Prostate gland (tissue), 2 donors: ENCODE results near the gene TRPV6. TPM values are rescaled to one million over a fixed set of nuclear protein-coding genes. Genes with fewer than 3 reads are reported as not detected.

Experiments used
- DNase-seq: peaks from one replicate; pipeline ENCODE4 v3.0.0-alpha.2; 2019; ENCODE audit warnings: low spot score
- H3K27ac ChIP-seq, 2 donors: fragments of 200-600 bp; sonication (generic); 2 replicates each; pipeline ENCODE4 v1.5.1; 2017 to 2019
- H3K27me3 ChIP-seq: fragments of 200-600 bp; sonication (generic); replicated peaks from 2 replicates; pipeline ENCODE4 v1.5.1; 2019; ENCODE audit not compliant: insufficient read depth
- H3K36me3 ChIP-seq, 2 donors: fragments of 200-600 bp; sonication (generic); 1 replicate in 1 of 2; 2 replicates in 1 of 2; pipeline versions ENCODE4 v1.5.1 to v1.8.1; 2017 to 2019
- H3K4me1 ChIP-seq: fragments of 200-600 bp; sonication (generic); replicated peaks from 2 replicates; pipeline ENCODE4 v1.5.1; 2019
- H3K4me3 ChIP-seq, 2 donors: fragments of 200-600 bp; sonication (generic); 2 replicates each; pipeline ENCODE4 v1.5.1; 2017 to 2019
- H3K9me3 ChIP-seq: fragments of 200-600 bp; sonication (generic); 2 replicates; pipeline ENCODE4 v1.5.1; 2017
- CTCF ChIP-seq, 4 experiments: fragments of 200-600 bp in 2 of 4; fragments of 450-650 bp in 2 of 4; sonication (generic) in 2 of 4; IDR thresholded peaks; 1 replicate in 3 of 4; 2 replicates in 1 of 4; pipeline ENCODE4 v1.5.1; 2016 to 2019; ENCODE audit warnings: antibody characterized with exemption in 4 of 4, mild to moderate bottlenecking in 2 of 4, moderate library complexity in 2 of 4
- POLR2A ChIP-seq: fragments of 450-650 bp; IDR thresholded peaks from one replicate; pipeline ENCODE4 v1.6.1; 2016; ENCODE audit warnings: antibody characterized with exemption, mild to moderate bottlenecking
- POLR2AphosphoS5 ChIP-seq: sonication (generic); formaldehyde crosslinking; IDR thresholded peaks from one replicate; pipeline ENCODE4 v1.6.1; 2017; ENCODE audit warnings: antibody characterized with exemption
- WGBS: methylation state at CpG from one replicate; pipeline ENCODE4 v1.1.5; 2018; 5-methylcytosine and 5-hydroxymethylcytosine counted together
- intact Hi-C: fragments of 100-400 bp; cut with DNase I; formaldehyde crosslinking; loops from one replicate; pipeline ENCODE4 v1.14.2; 2022
- total RNA-seq, 2 donors: library from RNA; depleted of rRNA; stranded (reverse); fragments of >200 nt; gene quantifications; one replicate each; pipeline ENCODE4 v1.1.0, GENCODE V29; 2016

TRPV6 gene
- total RNA-seq, 2 donors from 2014 or later = 47.0 to 82.0 TPM

DNA sequence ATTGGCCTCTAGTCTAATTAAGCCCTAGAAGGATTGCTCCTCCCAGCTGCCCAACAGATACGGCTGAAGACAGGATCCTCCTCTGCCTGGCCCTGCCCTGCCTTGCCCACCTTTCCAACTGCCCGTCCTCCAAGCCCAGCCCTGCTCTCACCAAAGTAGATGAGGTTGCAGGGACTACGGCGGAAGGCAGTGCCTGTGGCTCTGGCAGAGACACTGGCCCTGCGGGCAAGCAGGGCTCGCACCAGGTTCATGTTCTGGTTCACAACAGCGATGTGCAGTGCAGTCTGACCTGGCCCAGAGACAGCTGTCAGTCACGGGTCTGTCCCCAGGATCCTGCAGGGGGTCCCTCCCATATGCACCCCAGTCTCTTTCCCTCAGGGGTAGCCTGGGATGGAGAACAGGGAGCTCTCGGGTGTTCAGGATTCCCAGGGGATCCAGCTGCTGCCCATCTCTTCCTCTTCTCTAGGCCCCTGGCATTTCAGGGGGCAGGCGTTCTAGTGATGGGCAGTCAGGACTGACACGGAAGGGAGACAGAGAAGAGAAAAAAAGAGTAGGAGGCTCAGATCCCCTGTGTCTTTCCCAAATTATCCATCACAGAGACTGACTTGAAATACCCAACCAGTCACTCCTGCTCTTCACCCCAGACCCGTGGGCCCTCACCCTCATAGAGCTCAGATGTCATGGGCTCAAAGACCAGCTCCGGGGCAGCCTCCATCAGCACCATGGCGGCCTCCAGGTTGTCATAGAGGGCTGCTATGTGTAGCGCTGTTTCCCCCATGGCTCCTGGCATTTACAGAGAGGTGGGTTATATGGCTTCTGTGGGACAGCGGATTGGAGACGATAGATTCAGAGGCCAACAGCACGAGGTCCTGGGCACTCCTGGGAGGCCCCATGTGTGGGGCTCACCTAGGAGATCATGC is 8.3 kb downstream of the TRPV6 start:
- Histone ChIP-seq H3K4me3 (no peak overlapping the region), H3K27ac (no peak overlapping the region), H3K36me3 (no peaks in the 10 kb centered on the region), H3K27me3 (no peaks in the 10 kb centered on the region), H3K4me1 (no peaks in the 10 kb centered on the region), H3K9me3 (no peaks in the 10 kb centered on the region)
- 84% methylated on average over 18 of the region's 18 CpGs for WGBS
- intact Hi-C loops = no loop called here
- no peak for DNase-seq
- no peak for TF ChIP-seq CTCF (IDR thresholded peaks at IDR 0.05)
- no peak for TF ChIP-seq POLR2A
- TF ChIP-seq POLR2AphosphoS5 = no peak

DNA sequence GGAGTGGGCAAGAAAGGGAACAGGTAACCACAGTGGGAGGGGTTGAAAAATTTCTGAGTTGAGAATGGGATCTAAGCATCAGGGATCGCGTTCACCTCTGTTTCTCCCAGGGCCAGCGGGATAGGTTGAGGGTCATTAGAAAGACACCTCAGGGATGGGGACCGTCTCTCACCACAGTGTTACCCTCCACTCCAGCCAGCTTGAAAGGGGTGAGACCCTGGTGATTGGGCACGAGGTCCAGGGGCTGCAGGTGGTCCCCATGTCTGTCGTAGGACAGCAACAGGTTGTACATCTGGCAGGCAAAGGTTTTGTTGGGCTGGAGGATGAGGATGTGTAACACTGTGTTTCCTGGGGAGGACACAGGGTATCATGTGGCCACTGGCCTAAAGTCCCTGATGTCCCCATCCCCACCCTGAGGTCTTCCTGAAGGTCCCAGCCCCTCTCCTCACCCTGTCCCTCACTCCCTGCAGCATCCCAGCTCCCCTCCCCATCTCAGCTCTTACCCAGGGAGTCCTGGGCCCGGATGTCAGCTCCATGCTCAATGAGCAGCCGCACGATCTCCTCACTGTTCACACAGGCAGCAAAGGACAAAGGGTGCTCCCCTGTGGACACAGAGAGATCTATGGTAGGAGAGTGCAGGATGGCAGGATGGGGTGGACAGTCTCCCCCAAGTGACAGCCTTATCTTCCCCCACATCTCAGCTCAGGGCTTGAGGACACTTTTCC is 9.1 kb downstream of the TRPV6 start:
- no peaks in the 10 kb centered on the region for H3K27me3 ChIP-seq
- 92% methylated on average over 9 of the region's 9 CpGs for WGBS
- intact Hi-C loops = no loop called here
- H3K36me3 ChIP-seq = no peaks in the 10 kb centered on the region
- H3K4me1 ChIP-seq = no peaks in the 10 kb centered on the region
- H3K4me3 ChIP-seq = no peak overlapping the region
- TF ChIP-seq POLR2A = no peak
- no peak for TF ChIP-seq CTCF (IDR thresholded peaks at IDR 0.05)
- TF ChIP-seq POLR2AphosphoS5 = no peak
- no peak for DNase-seq
- no peaks in the 10 kb centered on the region for H3K9me3 ChIP-seq
- no peak overlapping the region for H3K27ac ChIP-seq

- WGBS = 87% methylated on average over 14 of the region's 14 CpGs
- Histone ChIP-seq H3K27me3 (no peaks in the 10 kb centered on the region), H3K4me1 (no peaks in the 10 kb centered on the region), H3K27ac (no peak overlapping the region), H3K9me3 (no peaks in the 10 kb centered on the region), H3K36me3 (no peaks in the 10 kb centered on the region), H3K4me3 (no peak overlapping the region)
- intact Hi-C loops = no loop called here
- TF ChIP-seq POLR2AphosphoS5 (no peak), POLR2A (no peak), CTCF (IDR thresholded peaks at IDR 0.05) (no peak)
- no peak for DNase-seq
Measured at GRCh38 chr7:142875456-142875855, 10.1 kb downstream of the TRPV6 start.

- DNase-seq = no peak
- no peak overlapping the region for H3K4me3 ChIP-seq
- H3K27me3 ChIP-seq = no peaks in the 10 kb centered on the region
- no peaks in the 10 kb centered on the region for H3K36me3 ChIP-seq
- no peak for TF ChIP-seq CTCF (IDR thresholded peaks at IDR 0.05)
- TF ChIP-seq POLR2AphosphoS5 = no peak
- no peak for TF ChIP-seq POLR2A
- no peak overlapping the region for H3K27ac ChIP-seq
- 98% methylated on average over 6 of the region's 6 CpGs for WGBS
- H3K9me3 ChIP-seq = no peaks in the 10 kb centered on the region
- H3K4me1 ChIP-seq = no peaks in the 10 kb centered on the region
- intact Hi-C loops = no loop called here
Measured at GRCh38 chr7:142874837-142875236, 10.7 kb downstream of the TRPV6 start.
